Measurements from ENCODE around the gene RPS2.
"Not testable (repeated sequence)": the region's sequence is repeated elsewhere in the genome, so short reads cannot be mapped to it uniquely, and the experiment has no call there.

Gene RPS2

GRCh38 chr16:1963806-1964505, 670 bp downstream of the RPS2 start:
- DNase-seq (ENCODE audit: low read depth, low spot score), result peak; percentile 58

GRCh38 chr16:1962161-1963153, 2.2 kb downstream of the RPS2 start:
- not testable (repeated sequence) for DNase-seq (ENCODE audit: low read depth, low spot score)

GRCh38 chr16:1961651-1962067, 3.0 kb downstream of the RPS2 start:
- no peak for DNase-seq (ENCODE audit: low read depth, low spot score)

- peak; percentile 40 for DNase-seq (ENCODE audit: low read depth, low spot score)
Measured at GRCh38 chr16:1960665-1961630, 3.7 kb downstream of the RPS2 start.

GRCh38 chr16:1959269-1960039, 5.2 kb downstream of the RPS2 start, which contains the start of gene NDUFB10:
Gene NDUFB10 (plus strand): TSS chr16:1959538. CDS start chr16:1959625, 87 bp downstream.
- peak; percentile 96 for DNase-seq (ENCODE audit: low read depth, low spot score)

GRCh38 chr16:1958715-1959268, 5.8 kb downstream of the RPS2 start:
- no peak for DNase-seq (ENCODE audit: low read depth, low spot score)

GRCh38 chr16:1958143-1958491, 6.5 kb downstream of the RPS2 start:
- DNase-seq (ENCODE audit: low read depth, low spot score), result not testable (repeated sequence)

GRCh38 chr16:1957434-1958142, 7.0 kb downstream of the RPS2 start:
- not testable (repeated sequence) for DNase-seq (ENCODE audit: low read depth, low spot score)

GRCh38 chr16:1953734-1954133, 10.9 kb downstream of the RPS2 start:
- DNase-seq (ENCODE audit: low read depth, low spot score), result no peak

- DNase-seq (ENCODE audit: low read depth, low spot score), result no peak
Measured at GRCh38 chr16:1950559-1950958, 14.1 kb downstream of the RPS2 start.

- DNase-seq (ENCODE audit: low read depth, low spot score), result no peak
Measured at GRCh38 chr16:1950047-1950446, 14.6 kb downstream of the RPS2 start.

GRCh38 chr16:1949507-1949906, 15.1 kb downstream of the RPS2 start:
- DNase-seq (ENCODE audit: low read depth, low spot score), result no peak

GRCh38 chr16:1947369-1947670, 17.3 kb downstream of the RPS2 start:
- no peak for DNase-seq (ENCODE audit: low read depth, low spot score)

- DNase-seq (ENCODE audit: low read depth, low spot score), result no peak
Measured at GRCh38 chr16:1946495-1947368, 17.9 kb downstream of the RPS2 start.

GRCh38 chr16:1945559-1946391, 18.9 kb downstream of the RPS2 start:
- DNase-seq (ENCODE audit: low read depth, low spot score), result no peak

GRCh38 chr16:1944612-1945199, 19.9 kb downstream of the RPS2 start:
- no peak for DNase-seq (ENCODE audit: low read depth, low spot score)

All from astrocyte of the hippocampus (primary cell).